ENCODE data around the gene USP13.

The USP13 gene

GRCh38 chr3:179801263-179801662 is 148.4 kb downstream of the USP13 start:
- no peak overlapping the region for H3K4me3 ChIP-seq (ENCODE audit: low read depth, low read length)
- no peak for TF ChIP-seq CTCF (IDR thresholded peaks at IDR 0.05; ENCODE audit: borderline replicate concordance, insufficient read depth, low read depth, low read length)

GRCh38 chr3:179801856-179802255 is 149.0 kb downstream of the USP13 start:
- TF ChIP-seq CTCF (IDR thresholded peaks at IDR 0.05; ENCODE audit: borderline replicate concordance, insufficient read depth, low read depth, low read length) = no peak
- H3K4me3 ChIP-seq (ENCODE audit: low read depth, low read length) = no peak overlapping the region

- H3K4me3 ChIP-seq (ENCODE audit: low read depth, low read length) = no peak overlapping the region
- no peak for TF ChIP-seq CTCF (IDR thresholded peaks at IDR 0.05; ENCODE audit: borderline replicate concordance, insufficient read depth, low read depth, low read length)
Measured at GRCh38 chr3:179806177-179806576, 153.3 kb downstream of the USP13 start.

- no peak for TF ChIP-seq CTCF (IDR thresholded peaks at IDR 0.05; ENCODE audit: borderline replicate concordance, insufficient read depth, low read depth, low read length)
- H3K4me3 ChIP-seq (ENCODE audit: low read depth, low read length) = no peak overlapping the region
Measured at GRCh38 chr3:179807588-179807987, 154.7 kb downstream of the USP13 start.

GRCh38 chr3:179809639-179810038 is 156.8 kb downstream of the USP13 start:
- no peak for TF ChIP-seq CTCF (IDR thresholded peaks at IDR 0.05; ENCODE audit: borderline replicate concordance, insufficient read depth, low read depth, low read length)
- H3K4me3 ChIP-seq (ENCODE audit: low read depth, low read length) = no peak overlapping the region

GRCh38 chr3:179811321-179812095 is 158.7 kb downstream of the USP13 start:
- peak; percentile 64 for TF ChIP-seq CTCF (IDR thresholded peaks at IDR 0.05; ENCODE audit: borderline replicate concordance, insufficient read depth, low read depth, low read length)
- no peak overlapping the region for H3K4me3 ChIP-seq (ENCODE audit: low read depth, low read length)

GRCh38 chr3:179812096-179812382 is 159.2 kb downstream of the USP13 start:
- H3K4me3 ChIP-seq (ENCODE audit: low read depth, low read length) = no peak overlapping the region
- TF ChIP-seq CTCF (IDR thresholded peaks at IDR 0.05; ENCODE audit: borderline replicate concordance, insufficient read depth, low read depth, low read length) = no peak
